HG03159 (cell line): Measurements from ENCODE around the gene KRABD2.
"Not testable (repeated sequence)": the region's sequence is repeated elsewhere in the genome, so short reads cannot be mapped to it uniquely, and the experiment has no call there.

Experiments
- ATAC-seq: cut with Tn5 transposase; IDR thresholded peaks from one replicate; pipeline ENCODE4 v1.9.1; 2021; ENCODE audit warnings: mild to moderate bottlenecking, moderate library complexity; ENCODE audit not compliant: unreplicated experiment

Gene KRABD2

DNA sequence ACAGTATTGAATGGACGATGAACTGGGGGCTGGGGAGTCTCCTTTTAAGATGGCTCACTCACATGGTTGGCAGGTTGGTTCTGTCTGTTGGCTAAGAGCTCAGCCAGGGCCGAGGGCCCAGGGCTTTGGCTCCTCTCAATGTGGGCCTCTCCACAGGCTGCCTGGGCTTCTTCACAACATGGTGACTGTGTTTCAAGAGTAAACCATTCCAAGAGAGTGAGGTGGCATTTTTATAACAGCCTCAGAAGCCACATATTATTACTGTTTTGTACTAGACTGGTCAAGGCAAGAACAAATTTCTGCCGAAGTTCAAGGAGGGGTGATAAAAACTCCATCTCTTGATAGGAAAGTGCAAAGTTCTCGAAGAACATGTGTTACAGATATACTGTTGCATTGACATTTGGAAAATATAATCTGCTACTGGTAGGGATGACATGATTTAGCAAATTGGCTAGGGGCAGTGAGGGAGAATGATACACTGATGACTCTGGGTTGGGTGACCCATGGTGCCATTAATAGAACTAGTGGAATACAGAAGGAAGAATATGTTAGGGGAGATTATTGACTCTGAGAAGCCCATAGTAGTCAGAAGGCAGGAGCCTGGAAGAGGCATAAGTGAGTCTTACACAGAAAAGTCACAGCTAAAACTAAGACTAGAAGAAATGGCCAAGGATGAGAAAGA lies 13.7 kb downstream of the KRABD2 start:
- ATAC-seq: no peak

DNA sequence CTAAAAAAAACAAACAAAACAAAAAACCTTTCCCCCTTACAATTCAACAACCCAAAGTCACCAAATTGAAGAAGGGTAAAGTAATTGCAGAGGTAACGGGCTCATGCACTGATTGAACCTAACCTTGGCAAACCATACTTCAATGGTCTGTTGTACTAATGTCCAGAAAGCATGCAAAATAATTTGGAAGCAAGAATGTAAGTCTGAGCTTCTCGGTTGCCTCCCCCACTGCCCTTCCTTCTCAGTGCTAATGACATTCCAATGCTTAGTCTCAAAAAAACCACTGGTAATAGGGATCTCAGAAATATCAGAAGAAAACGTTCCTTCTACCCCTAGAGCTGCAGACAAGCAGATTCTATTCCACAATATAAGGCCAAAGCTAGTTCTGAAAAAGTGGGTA lies 15.8 kb downstream of the KRABD2 start:
- no peak for ATAC-seq

DNA sequence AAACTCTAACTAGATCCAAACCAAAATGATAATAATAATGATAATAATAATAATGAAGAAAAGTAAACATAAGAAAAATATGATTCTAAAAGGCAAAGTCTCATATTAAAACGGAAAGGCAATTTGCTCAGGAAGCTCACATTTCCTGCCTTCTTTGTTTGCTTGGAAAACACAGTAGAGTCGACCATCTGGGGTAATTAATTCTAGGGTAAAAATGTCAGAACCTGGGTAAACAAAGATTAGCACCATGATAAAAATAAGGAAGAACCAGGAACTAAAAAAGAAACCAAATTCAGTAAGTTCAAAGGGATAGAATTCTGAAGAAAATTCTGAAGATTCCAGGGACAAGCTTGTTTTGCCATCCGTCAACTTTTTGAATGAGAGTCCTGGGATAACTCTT lies 16.2 kb downstream of the KRABD2 start:
- ATAC-seq: no peak

DNA sequence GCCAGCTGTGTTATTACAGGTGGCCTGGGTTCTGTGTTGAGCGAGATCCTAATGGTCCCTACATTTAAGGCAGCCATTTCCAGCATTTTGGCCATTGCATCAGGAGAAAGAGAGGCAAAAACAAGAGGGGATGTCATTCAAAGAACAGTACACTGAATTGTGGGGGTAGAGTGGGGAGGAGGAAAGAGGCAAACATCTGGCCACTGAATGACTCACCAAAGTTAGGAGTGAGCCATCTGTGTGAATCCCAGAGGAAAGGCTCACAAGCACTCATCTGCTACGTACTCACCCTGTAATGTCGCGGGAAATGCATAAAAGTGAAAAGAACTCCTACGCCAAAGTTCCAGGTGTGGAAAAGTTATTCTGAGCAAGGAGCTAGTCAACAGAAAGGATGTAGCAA lies 16.7 kb downstream of the KRABD2 start:
- no peak for ATAC-seq

DNA sequence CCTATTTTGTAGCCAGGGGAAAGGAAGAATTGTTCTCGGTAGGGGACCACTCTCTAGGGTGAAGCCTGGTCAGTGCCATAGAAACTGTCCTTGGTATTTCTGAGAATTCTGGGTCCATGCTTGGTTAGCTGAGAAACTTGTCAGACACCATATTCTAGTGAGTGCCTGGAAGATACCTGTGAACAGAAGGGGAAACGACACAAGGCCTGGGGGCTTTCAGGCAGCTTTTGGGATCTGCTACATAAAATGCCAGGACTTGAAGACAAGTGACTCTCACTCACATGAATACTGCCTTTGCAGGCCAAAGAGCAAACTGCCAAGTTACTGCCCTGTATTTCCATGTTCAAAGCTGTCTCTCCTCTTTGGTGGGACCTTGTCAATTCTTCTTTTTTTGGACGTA lies 18.6 kb downstream of the KRABD2 start:
- no peak for ATAC-seq

DNA sequence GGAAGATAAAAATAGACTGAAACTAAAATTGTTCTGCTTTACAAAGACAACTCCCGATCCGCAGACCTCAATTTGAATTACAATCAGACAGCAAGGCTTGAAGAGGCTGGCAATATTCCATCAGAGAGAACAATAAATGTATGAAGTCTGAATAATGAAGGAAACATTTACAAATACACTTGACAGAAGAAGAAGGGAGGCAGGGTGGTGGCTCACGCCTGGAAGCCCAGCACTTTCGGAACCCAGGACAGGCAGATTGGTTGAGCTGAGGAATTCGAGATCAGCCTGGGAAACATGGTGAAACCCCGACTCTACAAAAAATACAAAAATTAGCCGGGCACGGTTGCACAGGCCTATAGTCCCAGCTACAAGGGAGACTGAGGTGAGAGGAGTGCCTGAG lies 22.3 kb downstream of the KRABD2 start:
- ATAC-seq: no peak

DNA sequence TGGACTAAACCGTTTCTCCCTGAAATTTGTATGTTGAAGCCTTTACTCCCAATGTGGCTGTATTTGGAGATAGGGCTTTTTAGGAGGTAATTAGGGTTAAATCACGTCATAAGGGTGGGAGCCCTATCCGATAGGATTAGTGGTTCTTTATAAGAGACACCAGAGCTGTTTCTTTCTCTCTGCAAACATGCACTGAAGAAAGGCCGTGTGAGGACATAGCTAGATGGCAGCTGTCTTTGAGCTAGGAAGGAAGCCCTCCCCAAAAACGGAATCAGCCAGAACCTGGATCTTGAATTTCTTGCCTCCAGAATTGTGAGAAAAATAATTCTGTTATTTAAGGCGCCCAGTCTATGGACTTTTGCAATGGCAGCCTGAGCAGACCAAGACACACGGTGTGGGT lies 22.8 kb downstream of the KRABD2 start:
- no peak for ATAC-seq

DNA sequence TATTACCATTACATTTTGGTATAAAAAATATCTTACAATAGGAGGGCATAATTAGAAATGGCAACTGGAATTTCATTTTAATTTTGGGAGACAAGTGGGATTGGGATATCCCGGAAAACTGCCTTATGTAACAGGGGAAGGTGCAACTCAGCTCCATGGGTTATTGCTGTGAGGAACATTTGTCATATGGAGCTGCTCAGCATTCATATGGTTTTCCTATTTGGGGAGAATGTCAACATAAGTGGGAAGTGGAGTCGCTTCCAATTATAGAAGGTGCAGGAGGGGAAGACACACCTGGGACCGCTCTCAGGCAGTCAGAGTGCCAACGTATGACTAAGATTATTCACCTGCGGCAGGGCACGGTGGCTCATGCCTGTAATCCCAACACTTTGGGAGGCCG lies 26.2 kb downstream of the KRABD2 start:
- no peak for ATAC-seq

DNA sequence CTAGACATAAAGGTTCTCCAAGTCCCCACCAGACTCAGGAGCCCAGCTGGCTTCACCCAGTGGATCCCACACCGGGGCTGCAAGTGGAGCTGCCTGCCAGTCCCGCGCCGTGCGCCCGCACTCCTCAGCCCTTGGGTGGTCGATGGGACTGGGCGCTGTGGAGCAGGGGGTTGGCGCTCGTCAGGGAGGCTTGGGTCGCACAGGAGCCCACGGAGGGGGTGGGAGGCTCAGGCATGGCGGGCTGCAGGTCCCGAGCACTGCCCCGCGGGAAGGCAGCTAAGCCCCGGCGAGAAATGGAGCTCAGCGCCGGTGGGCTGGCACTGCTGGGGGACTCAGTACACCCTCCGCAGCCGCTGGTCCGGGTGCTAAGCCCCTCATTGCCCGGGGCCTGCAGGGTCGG lies 29.5 kb downstream of the KRABD2 start:
- not testable (repeated sequence) for ATAC-seq

DNA sequence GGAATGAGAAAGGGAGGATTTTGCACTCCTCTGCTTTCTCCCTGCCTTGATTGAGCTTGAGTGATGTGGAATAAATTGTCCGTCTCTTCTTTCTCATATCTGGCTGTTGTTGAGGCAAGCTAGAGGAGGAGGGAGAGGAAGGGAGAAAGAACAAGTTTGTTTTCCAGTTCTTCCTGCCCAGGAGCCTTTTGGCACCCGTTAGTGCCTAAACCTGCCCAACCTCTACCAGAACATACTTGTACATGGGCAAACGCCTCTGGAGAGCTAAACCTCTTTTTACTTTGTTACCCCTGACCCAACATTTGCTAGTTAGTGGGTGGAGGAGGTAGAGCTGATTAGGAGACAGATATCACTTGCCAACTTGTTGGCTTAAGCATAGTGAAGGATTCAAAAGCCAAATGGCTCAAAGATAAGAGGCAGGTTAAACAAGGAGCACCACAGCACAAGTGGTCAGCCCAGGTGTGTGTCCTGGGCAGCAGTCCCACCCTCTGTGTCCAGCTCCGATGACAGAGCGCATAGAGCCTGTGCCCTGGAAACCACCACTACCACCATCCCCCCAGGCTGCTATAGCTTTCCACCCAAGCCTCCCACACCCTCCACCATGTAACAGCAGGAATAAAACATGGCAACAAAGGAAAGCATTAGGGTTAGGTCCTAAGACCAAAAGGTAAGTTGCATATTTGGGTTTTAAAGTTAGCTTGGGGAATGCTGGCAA lies 30.4 kb downstream of the KRABD2 start:
- ATAC-seq: no peak

DNA sequence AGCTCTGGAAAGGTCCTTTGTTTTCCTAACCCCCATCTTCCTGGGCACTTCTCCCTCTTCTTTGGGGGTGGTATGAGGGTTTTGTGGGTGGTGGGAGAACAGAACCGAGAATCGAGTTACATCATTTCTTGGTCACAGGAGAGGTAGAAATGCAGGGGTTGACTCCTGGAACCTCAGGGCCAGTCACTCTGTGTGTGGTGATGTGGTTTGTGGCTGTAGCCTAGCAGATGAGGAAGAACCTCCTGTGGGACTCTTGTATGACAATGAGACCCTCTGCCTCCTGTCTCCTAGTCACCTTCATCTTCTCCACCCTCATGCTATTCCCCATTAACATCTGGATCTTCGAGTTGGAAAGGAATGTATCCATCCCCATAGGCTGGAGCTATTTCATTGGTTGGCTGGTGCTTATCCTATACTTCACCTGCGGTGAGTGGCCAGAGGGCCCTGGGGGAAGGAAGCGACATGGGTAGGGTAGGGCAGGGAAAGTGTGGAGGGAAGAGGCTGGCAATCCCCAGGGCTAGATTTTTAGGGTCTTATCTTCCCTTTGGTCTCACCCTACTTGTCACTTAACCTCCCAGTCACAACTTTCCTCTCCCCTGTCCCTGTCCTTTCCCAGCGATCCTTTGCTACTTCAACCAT lies 31.3 kb downstream of the KRABD2 start:
- no peak for ATAC-seq

DNA sequence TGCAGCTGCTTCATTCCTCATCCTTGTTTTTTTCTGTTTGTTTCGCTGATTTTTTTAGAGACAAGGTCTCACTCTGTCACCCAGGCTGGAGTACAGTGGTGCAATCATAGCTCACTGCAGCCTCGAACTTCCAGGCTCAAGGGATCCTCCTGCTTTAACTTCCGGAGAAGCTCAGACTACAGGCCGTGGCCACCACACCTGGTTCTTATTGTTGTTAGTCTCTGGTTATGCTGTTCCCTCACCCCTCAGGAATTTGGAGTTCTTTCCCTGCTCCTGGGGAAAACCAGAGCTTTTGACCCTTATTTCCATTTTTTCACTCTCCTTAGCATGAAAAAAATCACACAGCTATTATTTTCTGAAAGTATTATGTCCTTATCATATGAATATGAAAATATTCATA lies 35.0 kb downstream of the KRABD2 start:
- no peak for ATAC-seq

DNA sequence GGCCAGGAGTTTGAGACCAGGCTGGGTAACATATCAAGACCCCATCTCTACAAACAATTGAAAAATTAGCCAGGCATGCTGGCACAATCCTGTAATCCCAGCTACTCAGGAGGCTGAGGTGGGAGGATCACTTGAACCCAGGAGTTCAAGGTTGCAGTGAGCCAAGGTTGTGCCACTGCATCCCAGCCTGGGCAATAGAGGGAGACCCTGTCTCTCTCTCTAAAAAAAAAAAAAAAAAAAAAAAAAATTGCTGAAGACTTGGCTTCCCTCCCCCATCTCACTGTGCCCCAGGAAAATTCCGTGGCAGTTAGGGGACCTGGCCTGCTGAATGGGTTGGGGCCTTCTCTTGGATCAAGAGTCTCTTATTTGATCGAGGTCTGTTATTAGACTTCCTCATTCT lies 37.0 kb downstream of the KRABD2 start, which contains the start of gene ODF4:
Gene ODF4, plus strand, starts transcription at position 301 of the 400 bp plus-strand sequence. CDS start 212 bp downstream, outside the sequence.
- ATAC-seq: no peak

DNA sequence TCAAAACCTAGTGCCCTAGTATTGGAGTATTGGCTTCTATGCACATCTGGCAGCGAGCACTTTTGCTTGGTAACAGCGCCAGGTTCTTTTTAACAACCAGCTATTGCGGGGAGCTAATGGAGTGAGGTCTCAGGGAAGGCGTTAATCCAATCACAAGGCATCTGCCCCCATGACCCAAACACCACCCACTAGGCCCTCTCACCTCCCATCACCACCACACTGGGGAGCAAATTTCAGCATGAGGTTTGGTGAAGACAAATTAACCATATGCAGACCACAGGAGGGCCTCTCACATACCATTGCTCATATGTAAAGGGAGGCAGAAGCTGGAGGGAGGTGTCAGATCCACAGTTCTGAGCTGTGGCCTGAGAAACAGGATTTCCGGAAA lies 37.8 kb downstream of the KRABD2 start:
- ATAC-seq: no peak

DNA sequence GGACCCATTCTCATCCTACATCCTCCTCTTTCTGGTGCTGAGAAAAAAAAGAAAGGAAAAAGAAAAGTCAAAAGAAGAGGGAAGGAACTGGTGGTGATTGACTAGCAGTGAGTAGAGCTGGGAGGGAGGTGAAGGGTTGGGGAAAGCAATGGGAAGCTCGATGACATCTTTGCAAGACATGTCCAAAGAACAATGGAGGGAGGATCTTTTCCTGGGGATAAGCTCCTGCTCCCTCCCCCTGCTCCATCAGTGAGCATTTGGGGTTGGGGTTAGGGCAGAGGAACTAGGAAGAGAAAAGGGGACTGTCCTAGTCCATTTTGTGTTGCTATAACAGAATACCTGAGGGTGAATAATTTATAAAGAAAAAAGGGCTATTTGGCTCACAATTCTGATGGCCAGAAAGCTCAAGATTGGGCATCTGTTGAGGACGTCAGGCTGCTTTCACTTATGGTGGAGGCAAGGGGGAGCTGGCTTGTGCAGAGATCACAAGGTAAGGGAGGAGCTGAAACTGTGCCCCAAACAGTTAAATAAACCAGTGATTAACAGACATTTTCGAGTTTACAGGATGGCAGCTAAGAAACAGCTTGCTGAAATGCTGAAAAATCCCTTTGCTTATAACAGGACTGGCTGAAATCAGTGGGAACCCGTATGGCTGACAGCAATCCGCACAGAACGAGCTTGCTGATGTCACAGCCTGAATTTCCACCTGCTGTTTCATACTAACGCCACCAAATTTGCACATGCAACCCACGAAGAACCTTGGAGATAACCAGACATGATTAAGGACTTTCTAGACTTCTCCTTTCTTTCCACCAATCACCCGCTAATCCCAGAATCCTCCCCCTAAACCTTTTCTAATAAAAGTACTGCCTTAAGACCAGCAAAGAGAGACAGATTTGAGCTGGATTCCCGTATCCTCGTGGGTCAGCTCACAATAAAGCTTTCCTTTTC lies 38.4 kb downstream of the KRABD2 start:
- no peak for ATAC-seq

DNA sequence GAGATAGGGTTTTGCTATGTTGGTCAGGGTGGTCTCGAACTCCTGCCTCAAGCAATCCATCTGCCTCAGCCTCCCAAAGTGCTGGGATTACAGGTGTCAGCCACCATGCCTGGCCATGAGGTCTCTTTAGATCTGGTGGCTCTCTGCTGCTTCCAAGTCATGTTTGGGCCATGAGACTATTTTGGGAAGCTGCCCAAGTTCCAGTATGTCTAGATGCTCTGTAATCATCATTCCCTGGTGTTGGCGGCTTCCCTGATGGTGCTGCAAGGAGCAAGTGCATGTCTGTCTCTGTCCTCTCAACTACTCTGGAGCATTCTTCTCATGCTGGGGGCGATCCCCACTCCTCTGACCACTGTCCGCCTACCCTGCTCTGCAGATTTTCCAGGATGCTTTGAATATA lies 43.2 kb downstream of the KRABD2 start:
- ATAC-seq: no peak

DNA sequence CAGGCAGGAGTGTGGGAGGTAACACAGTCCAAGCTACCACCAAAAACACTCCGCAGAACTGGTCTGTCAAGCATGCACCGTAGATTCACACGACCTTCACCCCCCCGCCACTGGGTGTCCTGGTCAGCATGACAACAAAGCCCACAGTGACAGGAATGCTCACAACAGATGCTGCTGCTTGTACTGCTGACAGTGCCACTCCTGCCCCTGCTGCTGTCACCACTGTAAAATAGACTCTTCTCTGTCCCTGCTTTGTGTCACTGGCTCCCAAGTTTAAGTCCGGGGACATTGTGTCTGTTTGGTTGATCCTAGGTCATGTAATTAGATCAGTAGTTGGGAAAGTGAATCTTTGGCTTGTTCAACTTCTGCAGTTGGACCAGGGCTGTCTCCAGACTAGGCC lies 43.8 kb downstream of the KRABD2 start:
- no peak for ATAC-seq

DNA sequence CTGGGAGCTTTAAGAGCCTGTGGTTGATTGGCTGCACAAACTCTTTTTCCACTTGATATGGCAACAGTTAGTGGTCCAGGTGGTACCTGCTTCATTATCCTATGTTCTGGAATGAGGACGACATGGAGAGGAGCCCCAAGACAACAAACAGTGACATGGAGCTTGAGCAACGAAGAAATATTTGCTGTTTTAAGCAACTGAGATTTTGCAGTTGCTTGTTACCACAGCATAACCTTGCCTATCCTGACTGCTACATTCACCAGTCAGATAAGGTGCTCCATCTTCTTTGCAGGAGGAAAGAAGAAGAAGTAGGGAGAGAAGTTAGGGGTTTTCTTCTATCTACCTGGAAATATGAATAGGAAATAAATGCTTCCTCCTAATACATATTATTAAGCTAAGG lies 44.4 kb downstream of the KRABD2 start:
- no peak for ATAC-seq

DNA sequence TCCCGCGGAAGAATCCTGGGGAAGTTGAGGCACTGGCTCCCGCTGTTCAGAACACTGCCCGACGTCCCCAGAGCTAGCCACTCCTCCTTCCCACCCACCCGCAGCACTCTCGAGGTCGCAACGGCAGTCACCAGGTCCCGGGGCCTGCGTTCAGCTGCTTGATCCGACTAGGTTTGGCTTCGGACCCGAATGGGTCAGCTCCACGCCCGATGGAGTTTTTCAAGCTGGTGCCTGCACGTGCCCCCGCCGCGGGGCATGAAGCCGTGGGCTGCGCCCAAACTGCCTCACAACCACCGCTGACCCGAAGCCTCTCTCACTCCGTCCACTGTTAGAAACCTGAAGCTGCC lies 49.2 kb downstream of the KRABD2 start:
- ATAC-seq: no peak
